Mucosa of descending colon (tissue), 3 donors: Measurements from ENCODE around the gene WNT3. TPM values are rescaled to one million over a fixed set of nuclear protein-coding genes. Genes with fewer than 3 reads are reported as not detected.

Source experiments
- ATAC-seq: fragments of 200-7000 bp; cut with Tn5 transposase; one replicate; pipeline ENCODE4 v1.9.1; 2020; ENCODE audit warnings: mild to moderate bottlenecking, moderate library complexity
- DNase-seq, 3 donors: peaks; one replicate each; pipeline ENCODE4 v3.0.0-alpha.2; 2020
- H3K36me3 ChIP-seq: fragments of 200-600 bp; one replicate; pipeline ENCODE4 v1.8.0; 2021; ENCODE audit warnings: low read depth, mild to moderate bottlenecking
- H3K4me1 ChIP-seq: fragments of 200-600 bp; one replicate; pipeline ENCODE4 v1.8.0; 2021; ENCODE audit warnings: low read depth, mild to moderate bottlenecking
- H3K4me3 ChIP-seq: fragments of 200-600 bp; one replicate; pipeline ENCODE4 v1.8.0; 2021; ENCODE audit warnings: mild to moderate bottlenecking
- H3K9me3 ChIP-seq: fragments of 200-600 bp; one replicate; pipeline ENCODE4 v1.8.0; 2021; ENCODE audit warnings: mild to moderate bottlenecking
- intact Hi-C, 2 donors: fragments of 100-400 bp; cut with DNase I in 1 of 2; cut with micrococcal nuclease in 1 of 2; formaldehyde crosslinking; loops; one replicate each; pipeline versions ENCODE4 v1.11.0 to v1.11.1; 2022; cut with DNase I, micrococcal nuclease
- total RNA-seq, 3 donors: library from RNA; stranded (reverse); fragmentation: NEBNext Ultra II Directional in 2 of 3; extraction: Animal tissue kit (Norgen Biotek cat#: 25700) in 2 of 3; gene quantifications; one replicate each; pipeline versions ENCODE4 v1.2.1 to v1.2.4, GENCODE V29; 2021 to 2023
- TF ChIP-seq, protein P1 (sequence below): fragments of 200-600 bp; IDR thresholded peaks from one replicate; pipeline ENCODE4 v1.8.0; 2022; ENCODE audit warnings: antibody characterized with exemption, mild to moderate bottlenecking
- donor health status: DM: no; HTN: no; CAD: no; lungs with moderate emphysema.
- donor health status: DM: no; HTN: no; CAD: no.
- donor health status: DM: no; HTN: yes; CAD: no.

The WNT3 gene
- total RNA-seq, 3 donors from 2014 or later, result 0.29 to 1.1 (median 0.41) TPM

DNA sequence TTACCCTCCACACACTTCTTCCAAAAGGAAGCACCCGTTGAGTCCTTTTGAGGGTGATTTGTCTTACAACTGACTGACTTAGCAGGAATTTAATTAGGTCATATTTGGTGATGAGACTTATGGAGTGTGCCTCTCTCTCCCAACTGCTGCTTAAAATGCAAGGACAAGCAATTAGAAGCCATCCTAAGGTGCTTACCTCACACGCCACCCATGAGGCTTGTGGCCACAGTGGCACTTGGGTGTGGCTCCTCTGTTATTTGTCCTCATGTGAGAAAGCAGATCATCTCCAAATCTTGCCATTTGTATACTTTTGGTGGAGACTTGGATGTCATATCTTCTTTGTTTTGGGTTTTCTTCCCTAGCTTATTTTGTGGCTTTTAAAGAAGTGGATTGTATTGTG, 61.6 kb downstream of the WNT3 start:
- no peak for ATAC-seq
- intact Hi-C loops, result no loop called here
- no peaks in the 10 kb centered on the region for H3K36me3 ChIP-seq

DNA sequence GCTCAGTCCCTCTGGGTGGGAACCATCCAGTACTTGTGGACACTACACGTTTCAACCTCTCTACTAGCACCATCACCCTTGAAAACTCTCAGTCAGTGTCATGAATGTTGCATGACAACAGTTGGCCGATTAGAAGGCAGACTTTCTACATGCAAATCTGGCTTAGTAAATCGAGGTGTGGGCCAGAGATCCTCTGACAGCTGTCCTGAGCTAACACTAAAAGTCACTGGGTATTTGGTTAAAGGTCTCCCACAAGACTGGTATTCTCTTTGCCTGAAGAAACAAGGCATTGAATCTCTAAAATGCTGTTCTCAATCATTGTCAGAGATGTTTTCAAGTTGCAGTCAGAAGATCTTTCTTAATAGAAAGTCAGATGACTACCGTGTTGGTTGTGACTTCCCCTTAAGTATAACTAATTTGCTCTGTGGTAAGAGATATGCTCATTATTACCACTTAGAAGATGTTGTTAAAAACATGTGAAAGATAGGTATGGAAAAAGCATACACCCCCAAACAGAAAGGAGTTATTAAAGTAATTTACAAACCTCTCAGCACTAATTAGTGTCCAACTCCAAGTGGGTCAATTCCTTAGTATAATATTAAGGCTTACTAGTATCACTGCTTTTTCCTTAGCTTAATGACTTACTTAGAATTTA, 62.3 kb downstream of the WNT3 start:
- H3K4me1 ChIP-seq, result no peaks in the 10 kb centered on the region
- ATAC-seq, result no peak
- DNase-seq, result no peak
- no peak overlapping the region for H3K4me3 ChIP-seq
- intact Hi-C loops, result no loop called here
- TF ChIP-seq, protein P1, sequence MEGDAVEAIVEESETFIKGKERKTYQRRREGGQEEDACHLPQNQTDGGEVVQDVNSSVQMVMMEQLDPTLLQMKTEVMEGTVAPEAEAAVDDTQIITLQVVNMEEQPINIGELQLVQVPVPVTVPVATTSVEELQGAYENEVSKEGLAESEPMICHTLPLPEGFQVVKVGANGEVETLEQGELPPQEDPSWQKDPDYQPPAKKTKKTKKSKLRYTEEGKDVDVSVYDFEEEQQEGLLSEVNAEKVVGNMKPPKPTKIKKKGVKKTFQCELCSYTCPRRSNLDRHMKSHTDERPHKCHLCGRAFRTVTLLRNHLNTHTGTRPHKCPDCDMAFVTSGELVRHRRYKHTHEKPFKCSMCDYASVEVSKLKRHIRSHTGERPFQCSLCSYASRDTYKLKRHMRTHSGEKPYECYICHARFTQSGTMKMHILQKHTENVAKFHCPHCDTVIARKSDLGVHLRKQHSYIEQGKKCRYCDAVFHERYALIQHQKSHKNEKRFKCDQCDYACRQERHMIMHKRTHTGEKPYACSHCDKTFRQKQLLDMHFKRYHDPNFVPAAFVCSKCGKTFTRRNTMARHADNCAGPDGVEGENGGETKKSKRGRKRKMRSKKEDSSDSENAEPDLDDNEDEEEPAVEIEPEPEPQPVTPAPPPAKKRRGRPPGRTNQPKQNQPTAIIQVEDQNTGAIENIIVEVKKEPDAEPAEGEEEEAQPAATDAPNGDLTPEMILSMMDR, result no peak
- no peaks in the 10 kb centered on the region for H3K36me3 ChIP-seq
- no peaks in the 10 kb centered on the region for H3K9me3 ChIP-seq

More for the DNA sequence above, 61.6 kb downstream of the WNT3 start:
- no peak for DNase-seq
- Histone ChIP-seq H3K4me1 (no peaks in the 10 kb centered on the region), H3K4me3 (no peak overlapping the region), H3K9me3 (no peaks in the 10 kb centered on the region)
- TF ChIP-seq, protein P1, result no peak

DNA sequence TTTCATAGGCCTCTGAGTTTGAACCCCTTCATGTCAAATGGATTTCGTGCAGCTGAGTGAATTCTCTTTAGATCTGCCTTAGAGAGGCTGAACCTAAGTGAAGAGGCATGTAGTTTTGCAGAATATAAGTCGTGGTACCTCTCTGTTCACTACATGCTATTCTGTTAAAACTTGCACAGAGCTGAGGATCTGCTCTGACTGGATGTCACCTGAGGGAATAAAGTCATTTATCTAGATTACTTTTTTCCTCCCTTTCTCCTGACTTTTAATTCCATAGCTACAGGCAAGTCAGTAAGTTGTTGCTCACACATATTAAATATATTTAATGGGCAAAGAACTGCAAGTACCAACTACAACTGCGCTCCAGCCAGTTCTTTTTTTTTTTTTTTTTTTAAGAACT, 64.7 kb downstream of the WNT3 start:
- H3K36me3 ChIP-seq, result no peaks in the 10 kb centered on the region
- TF ChIP-seq, protein P1, result no peak

DNA sequence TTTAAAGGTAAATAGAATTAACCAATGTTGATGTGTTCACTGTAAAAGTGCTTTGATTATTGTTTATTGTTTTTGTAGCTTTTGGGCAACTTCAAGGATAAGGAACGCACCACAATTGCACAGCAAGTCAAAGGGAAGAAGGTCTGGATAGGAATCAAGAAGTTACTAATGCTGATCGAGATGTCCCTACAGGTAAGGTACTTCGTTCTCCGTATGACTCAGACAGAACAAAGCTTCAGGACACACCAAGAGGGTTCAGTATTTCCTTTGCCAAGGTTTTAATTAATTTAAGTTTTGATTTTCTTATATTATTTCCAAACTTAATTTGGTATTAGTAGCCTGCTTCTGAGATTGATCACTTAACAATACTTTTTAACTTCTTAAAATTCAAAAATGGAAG, 67.1 kb downstream of the WNT3 start:
- ATAC-seq (no peak), DNase-seq (no peak)
- TF ChIP-seq, protein P1, result no peak
- Histone ChIP-seq H3K4me3 (no peak overlapping the region), H3K36me3 (no peaks in the 10 kb centered on the region), H3K9me3 (no peaks in the 10 kb centered on the region), H3K4me1 (no peaks in the 10 kb centered on the region)
- intact Hi-C loops, result no loop called here

More for the DNA sequence above, 64.7 kb downstream of the WNT3 start:
- no peak for DNase-seq
- H3K4me3 ChIP-seq, result no peak overlapping the region
- intact Hi-C loops, result no loop called here
- H3K9me3 ChIP-seq, result no peaks in the 10 kb centered on the region
- no peak for ATAC-seq
- H3K4me1 ChIP-seq, result no peaks in the 10 kb centered on the region

DNA sequence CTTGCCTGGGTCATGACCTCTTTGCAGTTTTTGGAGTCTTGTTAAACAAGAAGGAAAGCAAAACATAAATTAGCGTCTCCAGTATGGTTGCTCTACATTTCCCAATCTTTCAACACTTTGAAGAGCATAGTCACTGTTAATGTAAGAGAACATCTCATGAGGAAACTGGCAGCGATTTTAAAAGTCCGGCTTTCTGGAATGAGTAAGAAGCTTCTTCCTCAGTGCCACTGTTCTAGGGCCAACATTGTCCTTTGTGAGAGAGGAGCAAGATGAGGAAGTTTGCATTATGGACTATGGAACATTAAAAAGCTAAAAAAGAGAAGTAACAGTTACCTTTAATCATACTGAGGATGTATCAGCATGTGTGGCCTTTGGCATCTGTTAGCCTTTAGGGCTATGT, 73.1 kb downstream of the WNT3 start:
- no peaks in the 10 kb centered on the region for H3K4me1 ChIP-seq
- H3K4me3 ChIP-seq, result no peak overlapping the region
- ATAC-seq (no peak), DNase-seq (no peak)
- no peaks in the 10 kb centered on the region for H3K9me3 ChIP-seq
- intact Hi-C loops, result no loop called here
- no peaks in the 10 kb centered on the region for H3K36me3 ChIP-seq
- TF ChIP-seq, protein P1, result no peak

DNA sequence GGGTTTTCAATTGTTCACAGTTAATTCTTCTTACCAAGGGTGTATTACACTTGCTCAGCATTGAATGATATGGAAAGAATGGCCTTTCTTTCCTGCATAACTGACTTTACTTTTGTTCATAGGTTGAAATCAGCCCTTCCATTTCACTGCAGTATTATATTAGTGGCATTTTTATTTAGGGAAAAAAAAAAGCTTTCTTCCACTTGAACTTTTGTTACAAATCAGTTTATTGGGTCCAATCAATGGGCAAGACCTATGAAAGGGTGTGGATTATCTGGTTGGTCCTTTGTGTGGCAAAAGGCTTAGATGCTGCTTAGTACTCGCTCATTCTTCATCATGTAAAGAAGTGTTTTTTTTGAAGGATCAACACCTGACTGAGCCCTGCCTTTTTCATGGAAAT, 74.1 kb downstream of the WNT3 start:
- ATAC-seq, result no peak
- no peak for DNase-seq
- Histone ChIP-seq H3K4me3 (no peak overlapping the region), H3K4me1 (no peaks in the 10 kb centered on the region), H3K9me3 (no peaks in the 10 kb centered on the region), H3K36me3 (no peaks in the 10 kb centered on the region)
- intact Hi-C loops, result no loop called here
- TF ChIP-seq, protein P1, result no peak
